AG10803 (cell line): ENCODE data around the gene SLC4A7.

Experiments
- DNase-seq: peaks from one replicate; pipeline ENCODE4 v3.0.0; 2010; ENCODE audit warnings: low read depth
- H3K4me3 ChIP-seq: 2 replicates; pipeline ENCODE4 v1.5.1; 2011; ENCODE audit warnings: mild to moderate bottlenecking, low read length, control low read depth
- TF ChIP-seq, protein P1 (sequence below): conservative IDR thresholded peaks from 2 replicates; pipeline ENCODE4 v1.5.1; 2011; ENCODE audit warnings: mild to moderate bottlenecking, low read length, control low read depth, inconsistent platforms

Gene SLC4A7

DNA sequence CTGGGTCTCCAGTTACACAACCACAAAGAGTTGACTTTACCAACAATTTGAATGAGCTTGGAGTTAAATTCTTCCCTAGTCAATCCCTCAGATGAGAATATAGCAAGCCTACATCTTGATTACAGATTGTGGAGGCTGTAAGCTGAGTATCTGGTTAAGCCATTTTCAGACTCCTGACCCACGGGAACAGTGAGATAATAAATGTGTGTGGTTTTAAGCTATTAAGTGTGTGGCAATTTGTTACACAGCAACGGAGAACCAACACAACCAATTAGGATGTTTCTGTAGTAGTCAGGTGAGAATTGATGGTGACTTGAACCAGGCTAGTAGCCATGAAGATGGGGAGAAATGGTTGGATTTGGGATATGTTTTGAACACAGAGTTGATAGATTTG is 37.7 kb upstream of the SLC4A7 start:
- DNase-seq = peak; percentile 89
- no peak overlapping the region for H3K4me3 ChIP-seq
- TF ChIP-seq, protein P1, sequence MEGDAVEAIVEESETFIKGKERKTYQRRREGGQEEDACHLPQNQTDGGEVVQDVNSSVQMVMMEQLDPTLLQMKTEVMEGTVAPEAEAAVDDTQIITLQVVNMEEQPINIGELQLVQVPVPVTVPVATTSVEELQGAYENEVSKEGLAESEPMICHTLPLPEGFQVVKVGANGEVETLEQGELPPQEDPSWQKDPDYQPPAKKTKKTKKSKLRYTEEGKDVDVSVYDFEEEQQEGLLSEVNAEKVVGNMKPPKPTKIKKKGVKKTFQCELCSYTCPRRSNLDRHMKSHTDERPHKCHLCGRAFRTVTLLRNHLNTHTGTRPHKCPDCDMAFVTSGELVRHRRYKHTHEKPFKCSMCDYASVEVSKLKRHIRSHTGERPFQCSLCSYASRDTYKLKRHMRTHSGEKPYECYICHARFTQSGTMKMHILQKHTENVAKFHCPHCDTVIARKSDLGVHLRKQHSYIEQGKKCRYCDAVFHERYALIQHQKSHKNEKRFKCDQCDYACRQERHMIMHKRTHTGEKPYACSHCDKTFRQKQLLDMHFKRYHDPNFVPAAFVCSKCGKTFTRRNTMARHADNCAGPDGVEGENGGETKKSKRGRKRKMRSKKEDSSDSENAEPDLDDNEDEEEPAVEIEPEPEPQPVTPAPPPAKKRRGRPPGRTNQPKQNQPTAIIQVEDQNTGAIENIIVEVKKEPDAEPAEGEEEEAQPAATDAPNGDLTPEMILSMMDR = no peak

DNA sequence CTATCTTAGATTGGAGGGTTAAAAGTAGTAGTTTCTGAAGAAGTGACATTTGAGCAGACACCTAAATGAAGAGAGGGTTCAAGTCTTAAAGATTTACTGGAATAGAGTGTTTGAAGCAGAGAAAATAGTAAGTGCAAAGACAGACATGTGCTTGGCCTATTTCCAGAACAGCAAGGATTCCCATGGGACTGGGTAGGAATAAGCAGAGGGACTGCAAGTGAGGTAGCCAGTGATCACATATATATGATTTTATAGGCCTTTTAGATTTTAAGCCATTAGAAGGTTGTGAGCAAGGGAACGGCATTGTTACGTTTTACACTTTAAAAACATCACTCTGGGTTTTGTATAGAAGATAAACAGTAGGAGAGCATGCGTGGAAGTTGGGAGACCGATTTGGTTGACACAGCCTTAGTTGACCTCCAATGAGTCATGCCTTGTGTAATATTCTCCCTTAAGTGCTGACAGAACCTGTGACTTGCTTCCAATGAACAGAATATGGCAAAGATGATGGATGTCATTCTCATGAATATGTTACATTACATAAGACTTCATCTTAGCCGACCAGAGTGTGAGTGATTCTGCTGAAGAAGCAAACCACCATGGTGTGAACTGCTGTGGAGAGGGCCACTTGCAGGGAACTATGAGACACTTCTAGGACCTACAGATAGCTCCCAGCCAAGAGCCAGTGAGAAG is 37.1 kb upstream of the SLC4A7 start:
- peak; percentile 96 for DNase-seq
- TF ChIP-seq, protein P1 = no peak
- no peak overlapping the region for H3K4me3 ChIP-seq

DNA sequence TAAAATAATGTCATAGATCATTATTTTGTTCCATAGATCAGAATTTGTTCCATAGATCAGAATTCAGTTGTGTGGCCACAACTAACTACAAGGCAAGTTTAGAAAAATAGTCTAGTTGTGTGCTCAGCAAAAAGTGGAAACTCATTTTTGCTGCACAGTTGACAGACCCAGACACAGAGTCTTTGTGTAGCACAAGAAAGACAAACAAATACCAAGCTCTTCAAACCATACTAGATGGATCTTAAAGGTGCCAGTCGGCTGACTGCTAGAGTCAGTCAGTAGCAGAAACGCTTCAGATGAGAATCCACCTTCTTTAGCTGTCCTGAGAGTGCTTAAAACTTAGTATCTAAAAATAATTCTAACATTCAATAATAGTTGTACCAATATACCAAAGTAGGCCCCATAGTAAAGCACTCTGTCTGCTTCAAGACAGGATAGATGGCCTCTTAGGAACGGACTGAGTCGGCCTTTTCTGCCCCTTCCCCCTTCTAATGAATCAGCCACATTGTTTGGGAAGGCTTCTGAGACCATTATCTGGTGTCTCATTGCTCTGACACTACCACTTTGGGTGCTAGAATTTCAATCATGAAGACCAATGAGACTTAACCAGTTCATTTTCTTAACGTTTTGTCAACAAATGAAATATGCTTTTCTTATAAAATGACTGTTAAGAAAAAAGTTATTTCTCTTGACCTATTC is 27.7 kb upstream of the SLC4A7 start:
- DNase-seq = no peak
- no peak overlapping the region for H3K4me3 ChIP-seq
- TF ChIP-seq, protein P1 = no peak

DNA sequence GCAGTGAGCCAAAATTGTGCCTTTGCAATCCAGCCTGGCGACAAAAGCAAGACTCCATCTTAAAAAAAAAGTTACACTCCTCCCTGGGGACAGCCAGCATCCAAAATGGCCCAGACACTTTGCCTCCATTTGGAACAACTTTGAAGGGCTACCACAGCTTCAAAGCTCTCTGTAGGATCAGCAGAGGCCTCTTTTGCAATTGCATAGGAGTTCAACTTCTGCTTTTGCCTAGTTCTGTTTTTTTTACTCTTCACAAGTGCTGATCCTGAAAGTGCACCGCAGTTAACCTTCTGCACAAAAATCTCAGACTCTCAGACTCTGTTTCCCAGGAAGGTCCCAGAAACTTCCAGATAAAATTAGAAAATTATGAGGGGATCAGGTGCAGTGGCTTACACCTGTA is 25.2 kb upstream of the SLC4A7 start:
- no peak overlapping the region for H3K4me3 ChIP-seq
- TF ChIP-seq, protein P1 = no peak
- DNase-seq = no peak

DNA sequence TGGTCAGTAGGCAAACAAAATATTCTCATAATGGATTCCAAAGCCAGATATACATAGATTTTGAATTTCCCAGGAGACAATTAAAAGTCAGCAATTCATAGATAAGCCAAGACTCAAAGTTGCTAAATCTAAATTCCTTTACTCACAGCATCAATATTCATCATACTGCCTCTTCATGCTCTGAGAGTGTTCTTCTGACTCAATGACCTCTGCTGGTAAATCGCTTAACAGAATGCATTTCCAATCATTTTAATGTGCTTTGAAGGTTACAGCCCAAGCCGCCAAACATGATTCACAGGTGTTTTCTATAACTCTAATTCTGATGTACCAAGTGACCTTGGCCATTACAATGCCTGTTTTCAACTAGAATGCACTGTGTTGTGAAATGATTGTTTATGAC is 24.2 kb upstream of the SLC4A7 start:
- TF ChIP-seq, protein P1 = no peak

DNA sequence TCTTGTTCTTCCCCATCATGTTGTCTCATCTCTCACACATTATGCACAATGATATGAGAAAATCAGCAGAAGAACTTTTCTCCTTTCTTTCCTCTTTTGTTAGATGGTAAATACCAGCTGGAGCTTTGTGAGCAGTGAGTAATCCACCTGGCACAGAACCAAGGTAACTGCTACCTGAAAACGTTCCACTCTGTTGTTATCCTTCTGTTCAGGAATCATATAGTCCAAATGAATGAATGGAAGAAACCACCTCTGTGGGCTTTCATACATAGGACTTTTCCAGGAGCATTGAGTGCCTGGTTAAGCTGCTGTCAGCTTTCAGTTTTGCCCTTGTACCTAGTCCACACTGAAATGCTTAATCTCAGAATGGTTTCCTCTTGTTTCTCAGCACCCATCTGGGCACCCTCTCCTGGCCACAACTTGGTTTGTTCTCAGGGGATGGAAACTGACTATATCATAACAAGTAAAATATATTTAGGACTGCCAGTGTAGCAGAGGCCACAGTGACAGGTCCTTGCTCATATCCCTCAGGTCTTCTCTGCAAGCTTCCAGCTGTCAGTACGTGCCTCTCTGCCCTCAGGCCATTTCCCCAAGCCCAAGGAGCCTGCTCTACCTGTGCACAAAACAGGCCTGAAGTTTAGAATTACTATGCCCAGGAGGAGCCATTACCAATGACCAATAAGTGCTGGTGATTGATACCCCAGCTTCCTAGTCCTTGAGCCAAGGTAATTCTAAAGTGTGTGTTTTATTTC is 23.5 kb upstream of the SLC4A7 start:
- DNase-seq = no peak
- TF ChIP-seq, protein P1 = no peak

More for the DNA sequence above, 24.2 kb upstream of the SLC4A7 start:
- H3K4me3 ChIP-seq = no peak overlapping the region
- peak; percentile 57 for DNase-seq

DNA sequence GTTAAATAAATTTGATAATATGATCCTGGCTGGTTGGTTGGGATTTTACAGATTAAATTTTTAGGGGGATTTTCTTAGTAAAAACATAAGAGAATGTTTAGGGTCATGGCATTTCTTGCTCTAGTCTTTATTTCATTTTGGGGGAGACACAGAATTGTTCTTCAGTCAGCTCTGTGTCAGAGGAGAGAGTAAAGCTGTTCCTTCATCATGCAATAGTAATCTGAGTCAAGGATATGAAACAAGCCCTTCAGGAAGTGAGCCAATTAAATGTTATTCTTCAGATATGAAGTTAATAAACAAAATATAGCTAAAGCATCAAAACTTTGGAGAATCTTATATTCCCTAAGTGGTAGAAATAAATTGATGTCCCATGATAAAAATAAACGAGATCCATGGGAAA is 22.9 kb upstream of the SLC4A7 start:
- TF ChIP-seq, protein P1 = no peak
- no peak for DNase-seq
- no peak overlapping the region for H3K4me3 ChIP-seq

More for the DNA sequence above, 23.5 kb upstream of the SLC4A7 start:
- H3K4me3 ChIP-seq = no peak overlapping the region
